Measurements from ENCODE around the gene NR6A1.

Gene NR6A1

DNA sequence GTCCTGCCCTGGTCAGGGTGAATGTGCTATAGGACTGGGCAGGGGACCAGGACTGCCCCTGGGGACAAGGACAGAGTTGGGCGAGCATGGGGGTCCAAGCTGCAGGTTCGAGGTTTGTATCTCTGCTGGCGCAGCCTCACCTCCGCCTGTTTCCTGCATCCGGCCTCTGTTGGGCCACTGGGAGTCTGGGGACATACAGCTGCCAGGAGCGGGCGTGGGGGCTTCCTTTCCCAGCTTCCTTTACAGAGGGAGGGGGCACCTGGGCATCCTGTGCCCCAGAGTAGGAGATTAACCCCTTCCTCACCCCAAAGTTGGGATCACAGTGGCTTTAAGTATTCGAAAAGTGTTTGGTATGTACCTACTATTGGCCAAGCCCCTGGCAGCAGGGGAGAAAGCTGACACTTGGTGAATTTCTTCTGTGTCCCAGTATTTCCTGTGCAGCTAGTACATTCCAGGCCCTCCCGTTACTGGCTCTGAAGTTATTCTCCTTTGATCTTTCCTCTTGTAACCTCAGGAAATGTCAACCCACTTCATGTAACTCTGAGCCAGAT is 24.8 kb upstream of the NR6A1 start:
- no peak for DNase-seq

DNA sequence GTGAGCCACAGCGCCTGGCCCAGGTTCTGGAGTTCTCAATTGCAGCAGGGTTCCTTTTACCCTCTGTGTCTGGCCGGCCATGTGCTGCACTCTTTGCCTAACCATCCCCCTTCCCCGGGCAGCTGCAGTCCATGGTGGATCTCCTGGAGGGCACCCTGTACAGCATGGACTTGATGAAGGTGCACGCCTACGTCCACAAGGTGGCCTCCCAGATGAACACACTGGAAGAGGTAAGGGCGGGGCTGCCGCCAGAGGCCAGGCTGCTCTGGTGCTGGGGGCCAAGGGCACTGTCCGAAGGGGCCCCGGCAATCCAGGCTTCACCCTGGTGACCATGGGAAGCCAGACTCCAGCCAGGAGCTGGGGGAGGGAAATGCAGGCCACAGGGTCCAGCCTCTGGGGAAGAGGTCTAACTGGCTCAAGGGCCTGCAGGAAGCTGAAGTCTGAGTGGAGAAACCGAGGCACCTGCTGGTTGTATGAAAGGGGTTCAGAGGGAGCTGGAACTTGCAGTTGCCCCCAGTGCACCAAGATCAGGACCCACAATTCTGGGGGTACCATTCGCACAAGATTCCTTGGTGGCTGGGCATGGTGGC is 23.9 kb upstream of the NR6A1 start:
- DNase-seq: no peak

DNA sequence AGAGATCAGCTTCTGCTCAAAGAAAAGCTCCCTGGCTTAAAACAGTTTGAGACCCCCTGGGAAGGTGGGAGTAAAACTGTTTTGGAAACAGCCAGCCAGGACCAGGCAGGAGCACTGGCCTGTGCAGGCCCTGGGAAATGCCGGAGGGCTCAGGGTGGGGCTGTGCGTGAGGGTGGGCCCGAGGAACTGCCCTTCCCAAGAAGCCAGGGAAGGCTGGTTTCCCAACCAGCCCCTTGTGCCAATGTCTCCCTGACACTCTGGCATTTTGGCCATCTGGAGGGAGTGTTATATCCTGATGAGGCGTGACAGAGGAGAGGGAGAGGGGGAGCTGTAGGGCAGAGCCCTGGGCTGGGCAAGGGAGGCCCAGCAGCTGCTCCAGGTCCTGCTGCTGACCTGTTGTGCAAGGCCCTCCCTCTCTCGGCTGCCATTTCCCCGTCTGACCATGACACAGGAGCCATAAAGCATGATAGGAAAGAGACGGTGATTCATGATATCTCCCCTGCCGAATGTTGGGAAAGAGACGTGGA is 22.0 kb upstream of the NR6A1 start:
- no peak for DNase-seq

DNA sequence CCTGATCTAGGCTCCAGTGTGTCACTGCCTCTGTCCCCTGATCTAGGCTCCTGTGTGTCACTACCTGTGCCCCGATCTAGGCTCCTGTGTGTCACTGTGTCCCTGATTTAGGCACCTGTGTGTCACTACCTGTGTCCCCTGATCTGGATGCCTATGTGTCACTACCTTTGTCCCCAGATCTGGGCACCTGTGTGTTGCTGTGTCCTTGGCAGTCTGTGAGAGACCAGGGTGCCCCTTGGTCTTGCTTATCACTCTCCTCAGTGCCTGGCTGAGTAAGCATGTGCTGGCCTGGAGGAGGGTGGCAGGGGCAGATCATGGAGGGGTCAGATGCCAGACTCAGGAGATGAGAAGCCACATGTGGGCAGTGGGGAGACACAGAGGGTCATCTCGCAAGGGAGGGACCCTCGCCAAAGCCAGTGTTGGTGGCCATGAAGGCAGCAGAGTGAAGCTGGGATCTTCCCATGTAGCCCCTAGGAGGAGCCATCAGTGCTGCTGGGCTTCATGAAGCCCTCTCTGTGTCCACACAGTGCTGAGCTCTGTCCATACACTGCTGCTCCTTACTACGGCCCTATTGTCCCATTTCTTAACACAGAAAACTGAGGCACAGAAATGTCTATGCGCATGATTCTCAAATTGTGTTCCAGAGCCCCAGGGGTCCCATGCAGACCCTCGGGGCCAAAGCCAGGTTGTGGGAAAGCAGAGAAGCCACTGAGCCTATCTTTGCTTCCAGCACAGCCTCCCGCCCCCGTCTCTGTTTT is 21.3 kb upstream of the NR6A1 start:
- no peak for DNase-seq

DNA sequence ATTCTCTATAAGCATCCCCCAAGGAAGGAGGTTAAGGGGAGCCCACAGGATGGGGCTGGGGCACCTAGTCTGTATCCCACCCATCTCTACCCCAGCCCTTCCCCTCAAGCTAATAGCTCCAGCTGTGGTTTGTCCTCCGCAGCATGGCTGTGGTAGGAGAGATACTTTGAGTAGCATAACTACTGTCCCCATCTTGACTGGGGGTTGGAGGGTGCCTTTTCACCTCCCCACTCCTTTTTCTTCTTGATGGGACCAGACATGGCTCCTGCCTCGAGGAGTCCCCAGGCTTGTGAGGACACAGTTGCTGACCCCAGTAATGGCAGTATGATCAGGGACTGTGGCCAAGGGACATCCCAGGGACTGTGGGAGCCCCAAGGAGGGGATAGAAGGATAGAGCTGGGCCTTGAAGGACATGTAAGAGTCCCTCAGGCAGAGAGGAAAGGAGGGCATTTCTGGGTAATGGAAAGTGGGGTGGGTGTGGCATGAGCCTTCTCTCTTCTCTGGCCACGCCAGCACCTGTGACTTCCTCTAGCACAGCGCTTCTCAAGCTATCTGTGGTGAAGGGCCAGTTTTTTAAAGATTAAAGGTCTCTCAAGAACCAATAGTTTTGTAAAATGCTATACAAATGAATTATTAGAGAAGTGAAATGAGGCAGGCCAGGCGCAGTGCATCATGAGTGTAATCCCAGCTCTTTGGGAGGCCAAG is 19.8 kb upstream of the NR6A1 start:
- DNase-seq: no peak

DNA sequence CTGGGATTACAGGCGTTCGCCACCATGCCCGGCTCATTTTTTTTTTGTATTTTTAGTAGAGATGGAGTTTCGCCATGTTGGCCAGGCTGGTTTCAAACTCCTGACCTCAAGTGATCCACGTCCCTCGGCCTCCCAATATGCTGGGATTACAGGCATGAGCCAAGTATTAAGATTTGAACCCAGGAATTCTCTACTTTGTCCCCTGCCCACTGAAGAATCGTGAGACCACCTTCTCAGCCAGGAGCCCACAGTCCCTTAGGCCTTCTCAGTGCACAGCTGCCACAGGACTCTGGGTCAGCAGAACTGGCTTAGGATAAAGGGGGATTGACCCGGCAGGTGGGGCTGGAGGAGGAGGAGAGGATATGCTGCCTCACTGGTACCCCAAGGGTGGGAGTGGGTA is 19.2 kb upstream of the NR6A1 start:
- DNase-seq: no peak

DNA sequence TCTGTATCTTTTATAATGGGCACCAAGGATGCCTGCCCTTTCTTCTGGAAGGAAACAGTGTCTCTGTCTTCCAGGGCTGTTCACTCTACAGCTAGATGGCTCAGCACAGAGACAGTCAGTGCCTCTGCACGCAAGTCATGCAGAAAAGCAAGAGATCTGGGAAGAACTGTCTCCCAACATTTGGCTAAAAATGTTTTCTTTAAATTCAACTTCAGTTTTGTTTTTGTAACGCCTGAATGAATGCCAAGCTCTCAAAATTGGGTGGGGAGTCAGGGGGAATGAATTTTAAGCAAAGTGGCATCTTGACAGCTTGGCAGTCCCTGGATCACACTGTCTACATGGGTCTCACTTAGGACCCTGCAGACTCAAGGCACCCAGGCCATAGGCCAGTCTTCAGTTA is 18.4 kb upstream of the NR6A1 start:
- DNase-seq: no peak

DNA sequence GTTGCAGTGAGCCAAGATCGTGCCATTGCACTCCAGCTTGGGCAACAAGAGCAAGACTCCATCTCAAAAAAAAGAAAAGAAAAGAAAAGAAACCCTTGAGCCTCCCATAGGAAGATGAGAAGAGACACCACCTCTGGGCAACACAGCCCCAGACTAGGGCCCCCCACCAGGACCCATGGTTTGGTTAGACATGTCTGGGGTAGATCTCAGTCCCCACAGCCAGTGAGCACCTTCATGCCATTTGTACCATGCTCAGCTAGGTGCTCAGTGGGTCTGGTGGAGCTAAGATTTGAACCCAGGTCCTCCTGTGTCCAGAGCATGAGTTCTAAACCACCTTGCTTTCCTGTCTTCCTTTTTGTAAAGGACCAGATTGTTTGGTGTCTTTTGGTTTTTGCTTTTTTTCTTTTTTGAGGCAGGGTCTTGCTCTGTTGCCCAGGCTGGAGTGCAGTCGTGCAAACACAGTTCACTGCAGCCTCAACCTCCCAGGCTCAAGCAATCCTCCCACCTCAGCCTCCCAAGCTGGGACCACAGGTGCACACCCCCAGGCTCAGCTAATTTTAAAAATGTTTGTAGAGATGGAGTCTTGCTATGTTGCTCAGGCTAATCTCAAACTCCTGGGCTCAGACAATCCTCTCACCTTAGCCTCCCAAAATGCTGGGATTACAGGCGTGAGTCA is 17.6 kb upstream of the NR6A1 start:
- DNase-seq: no peak

DNA sequence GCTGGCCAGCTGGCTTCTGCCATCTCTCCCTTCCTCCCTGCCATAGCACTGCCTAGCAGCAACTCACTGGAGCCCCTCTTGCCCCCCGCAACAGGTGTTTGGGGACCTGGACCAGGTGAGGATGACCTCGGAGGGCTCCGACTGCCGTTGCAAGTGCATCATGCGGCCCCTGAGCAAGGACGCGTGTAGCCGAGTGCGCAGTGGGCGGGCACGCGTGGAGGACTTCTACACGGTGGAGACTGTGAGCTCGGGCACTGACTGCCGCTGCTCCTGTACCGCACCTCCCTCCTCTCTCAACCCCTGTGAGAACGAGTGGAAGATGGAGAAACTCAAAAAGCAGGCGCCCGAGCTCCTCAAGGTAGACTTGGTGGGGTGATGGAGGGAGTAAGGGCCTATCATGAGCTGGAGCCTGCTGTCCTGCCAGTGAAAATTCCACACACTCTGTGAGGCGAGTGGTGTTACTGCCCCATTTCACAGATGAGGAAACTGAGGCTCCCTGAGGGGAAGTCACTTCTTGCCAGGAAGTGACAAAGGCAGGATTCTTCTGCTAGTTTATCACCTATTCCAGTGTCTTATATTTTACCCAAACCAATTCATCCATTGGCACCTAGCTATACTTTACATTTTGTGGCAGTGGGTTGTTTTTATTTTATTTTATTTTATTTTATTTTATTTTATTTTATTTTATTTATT is 15.9 kb upstream of the NR6A1 start:
- no peak for DNase-seq

DNA sequence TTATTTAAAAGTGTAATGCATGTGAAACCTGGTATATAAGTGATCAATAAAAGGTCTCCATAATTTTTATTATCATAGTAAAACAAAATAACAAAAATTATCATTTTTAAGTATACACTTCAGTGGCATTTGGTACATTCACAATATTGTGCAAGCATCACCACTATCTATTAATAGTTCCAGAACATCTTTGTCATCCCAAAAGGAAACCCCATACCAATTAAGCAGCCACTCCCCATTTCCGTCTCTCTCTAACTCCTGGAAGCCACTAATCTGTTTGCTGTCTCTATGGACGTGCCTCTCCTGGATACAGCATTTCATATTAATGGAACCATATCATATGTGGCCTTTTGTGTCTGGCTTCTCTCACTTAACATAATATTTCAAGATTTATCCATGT is 13.4 kb upstream of the NR6A1 start:
- no peak for DNase-seq

DNA sequence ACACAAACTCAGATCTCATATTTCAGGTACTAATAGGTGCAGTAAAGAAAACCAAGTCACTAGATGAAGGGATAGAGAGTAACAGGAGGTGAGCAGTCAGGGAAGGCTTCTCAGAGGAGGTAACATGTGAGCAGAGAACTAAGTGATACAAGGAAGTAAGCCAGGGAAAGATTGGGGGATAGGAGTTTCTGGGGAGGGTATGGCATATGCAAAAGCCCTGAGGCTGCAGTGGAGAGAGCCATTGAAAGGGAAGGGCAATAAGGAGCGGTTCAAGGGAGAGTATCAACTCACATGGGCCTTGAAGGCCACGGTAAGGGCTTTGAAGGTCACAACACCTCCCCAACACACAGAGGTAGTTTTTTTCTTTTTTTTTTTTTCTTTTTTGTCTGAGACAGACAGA is 12.7 kb upstream of the NR6A1 start:
- DNase-seq: no peak

DNA sequence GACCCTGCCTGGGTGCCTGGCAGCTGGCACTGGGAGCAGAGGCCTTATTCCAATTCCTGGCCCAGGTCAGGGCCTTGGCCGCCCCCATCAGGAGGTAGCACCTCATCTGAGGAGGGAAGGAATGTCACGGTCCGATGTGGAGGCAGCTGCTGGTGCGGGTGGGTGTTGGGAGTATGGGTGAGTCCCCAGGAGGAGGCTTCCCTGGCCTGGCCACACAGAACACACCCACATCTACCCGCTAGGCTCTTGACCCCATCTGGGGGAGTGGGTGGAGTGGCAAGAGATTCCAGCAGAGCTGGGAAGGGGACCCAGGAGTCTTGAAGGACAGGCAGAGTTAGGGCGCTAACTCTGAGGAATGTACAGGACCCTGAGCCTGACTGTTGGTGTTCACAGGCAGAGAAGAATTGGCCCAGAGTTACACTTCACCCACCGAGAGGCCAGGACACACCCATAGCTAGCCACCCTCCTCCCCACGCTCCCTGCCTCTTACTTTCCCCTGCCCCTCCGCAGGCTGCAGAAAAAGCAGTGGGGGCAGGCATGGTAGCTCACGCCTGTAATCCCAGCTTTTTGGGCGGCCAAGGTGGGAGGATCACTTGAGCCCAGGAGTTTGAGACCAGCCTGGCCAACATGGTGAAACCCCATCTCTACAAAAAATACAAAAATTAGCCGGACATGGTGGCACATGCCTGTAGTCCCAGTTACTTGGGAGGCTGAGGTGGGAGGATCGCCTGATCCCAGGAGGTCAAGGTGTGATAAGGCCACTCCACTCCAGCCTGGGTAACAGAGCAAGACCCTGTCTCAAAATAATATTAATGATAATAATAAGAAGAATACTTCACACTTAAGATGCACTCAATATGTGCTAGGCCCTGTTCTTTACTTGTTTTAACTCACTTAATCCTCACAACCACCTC is 11.8 kb upstream of the NR6A1 start:
- no peak for DNase-seq

DNA sequence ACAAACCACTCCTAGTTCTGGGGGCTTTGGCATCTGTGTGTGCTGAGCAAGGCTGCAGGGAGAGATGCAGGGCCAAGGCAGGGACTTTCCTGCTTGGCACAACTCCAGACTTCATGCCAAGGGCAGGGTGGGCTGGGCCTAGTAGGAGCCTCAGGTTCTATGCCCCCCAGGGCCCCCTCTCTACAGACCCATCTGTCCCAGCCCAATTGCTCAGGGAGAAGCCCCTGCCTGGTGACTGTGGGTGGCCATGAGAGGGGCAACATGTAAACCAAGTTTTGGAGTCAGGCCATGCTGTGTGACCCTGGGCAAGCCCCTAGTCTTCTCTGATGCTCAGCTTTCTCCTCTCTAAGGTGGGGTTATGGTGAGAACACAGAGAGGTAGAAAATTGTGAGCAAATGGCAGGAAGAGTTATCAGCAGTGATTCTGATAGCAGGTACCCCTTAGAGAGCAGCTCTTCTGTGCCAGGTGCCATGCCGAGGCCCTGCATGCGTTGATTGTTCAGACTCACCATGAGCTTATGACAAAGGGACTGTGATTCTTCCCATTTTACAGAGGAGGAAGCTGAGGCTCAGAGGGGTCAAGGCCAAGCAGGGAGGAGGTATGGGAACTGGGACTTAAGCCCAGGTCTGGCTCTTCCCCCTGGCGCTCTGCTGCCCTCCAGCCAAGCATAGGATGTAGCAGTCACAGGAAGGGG is 11.0 kb upstream of the NR6A1 start:
- no peak for DNase-seq

DNA sequence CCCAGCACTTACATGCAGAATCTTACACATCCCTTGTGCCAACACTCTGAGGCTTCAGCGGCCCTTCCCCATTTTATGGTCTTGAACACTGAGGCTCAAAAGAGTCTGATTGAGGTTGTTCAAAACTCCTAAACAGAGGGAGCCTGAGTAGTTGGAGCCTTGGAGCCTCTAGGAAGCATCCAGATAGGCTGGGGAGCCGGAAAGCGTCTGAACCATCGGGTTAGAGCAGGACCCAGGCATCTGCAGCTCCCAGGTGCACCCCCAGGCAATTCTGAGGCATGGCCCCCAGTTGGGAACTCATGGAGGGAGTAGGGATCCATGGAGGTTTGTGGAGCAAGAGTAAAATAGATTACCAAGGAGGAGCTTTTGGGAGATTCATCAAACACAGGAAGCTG is 9.6 kb upstream of the NR6A1 start:
- no peak for DNase-seq

DNA sequence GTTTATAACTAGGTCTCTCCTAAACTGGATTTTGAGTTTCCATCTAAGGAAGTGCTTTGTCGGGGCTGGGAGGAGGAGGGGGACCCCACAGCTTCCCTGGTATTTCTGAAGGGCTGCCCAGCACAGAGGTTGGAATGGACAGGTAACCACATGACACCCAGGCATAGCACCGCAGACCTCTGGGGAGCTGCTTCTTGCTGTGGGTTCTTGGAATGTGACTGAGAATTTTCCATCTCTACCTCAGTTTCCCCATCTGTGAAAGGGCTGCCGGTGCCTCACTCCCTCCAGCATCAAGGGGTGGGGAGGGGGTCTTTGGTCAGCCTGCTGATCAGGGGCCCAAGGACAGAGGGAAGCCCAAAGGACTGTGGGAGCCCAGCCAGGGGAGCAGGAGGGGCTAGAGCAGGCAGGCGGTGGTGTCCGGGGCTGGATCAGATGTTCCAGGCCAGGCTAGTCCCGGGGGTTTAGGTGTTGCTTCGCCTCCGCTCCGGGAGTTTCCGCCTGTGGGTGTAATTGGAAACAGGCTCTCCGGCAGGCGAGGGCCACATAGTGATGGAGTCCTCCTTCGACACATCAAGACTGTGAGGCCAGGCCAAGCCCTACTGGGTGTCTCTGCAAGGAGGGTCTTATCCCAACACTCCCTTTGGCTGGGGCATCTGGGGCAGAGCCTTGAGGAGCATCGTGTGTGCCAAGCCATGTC is 9.1 kb upstream of the NR6A1 start:
- DNase-seq: no peak

DNA sequence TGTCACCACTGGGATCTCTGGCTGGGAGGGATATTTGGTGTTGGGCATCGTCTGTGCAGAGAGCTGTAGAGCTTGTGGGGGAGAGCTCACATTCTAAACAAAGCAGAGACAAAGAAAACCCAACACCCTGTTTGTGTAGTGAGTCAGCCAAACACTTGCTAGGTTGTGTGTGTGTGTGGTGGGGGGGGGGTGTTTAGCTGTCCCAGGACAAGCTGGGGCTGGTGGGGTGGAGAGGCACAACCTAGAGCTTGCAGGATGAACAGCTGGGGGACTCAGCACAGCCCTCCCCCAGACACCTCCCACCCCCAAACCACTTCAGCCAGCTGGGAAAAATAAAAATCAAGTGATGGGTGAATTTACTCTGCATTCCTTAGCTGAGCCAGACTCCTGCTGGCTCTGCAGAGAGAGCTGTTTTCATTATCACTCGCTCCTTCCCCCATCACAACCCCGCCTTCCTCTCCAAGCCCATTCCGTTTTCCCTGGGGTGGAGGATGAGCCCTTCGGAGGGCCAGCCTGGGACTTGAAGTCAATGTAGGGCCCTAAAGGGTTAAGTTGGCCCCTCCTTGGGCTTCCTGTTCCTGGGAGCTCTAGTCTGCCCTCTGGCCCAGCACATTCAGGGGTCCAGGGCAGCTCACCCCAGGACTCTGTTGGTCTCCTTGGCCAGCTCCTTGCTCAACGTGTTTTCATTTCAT is 8.4 kb upstream of the NR6A1 start:
- DNase-seq: no peak

DNA sequence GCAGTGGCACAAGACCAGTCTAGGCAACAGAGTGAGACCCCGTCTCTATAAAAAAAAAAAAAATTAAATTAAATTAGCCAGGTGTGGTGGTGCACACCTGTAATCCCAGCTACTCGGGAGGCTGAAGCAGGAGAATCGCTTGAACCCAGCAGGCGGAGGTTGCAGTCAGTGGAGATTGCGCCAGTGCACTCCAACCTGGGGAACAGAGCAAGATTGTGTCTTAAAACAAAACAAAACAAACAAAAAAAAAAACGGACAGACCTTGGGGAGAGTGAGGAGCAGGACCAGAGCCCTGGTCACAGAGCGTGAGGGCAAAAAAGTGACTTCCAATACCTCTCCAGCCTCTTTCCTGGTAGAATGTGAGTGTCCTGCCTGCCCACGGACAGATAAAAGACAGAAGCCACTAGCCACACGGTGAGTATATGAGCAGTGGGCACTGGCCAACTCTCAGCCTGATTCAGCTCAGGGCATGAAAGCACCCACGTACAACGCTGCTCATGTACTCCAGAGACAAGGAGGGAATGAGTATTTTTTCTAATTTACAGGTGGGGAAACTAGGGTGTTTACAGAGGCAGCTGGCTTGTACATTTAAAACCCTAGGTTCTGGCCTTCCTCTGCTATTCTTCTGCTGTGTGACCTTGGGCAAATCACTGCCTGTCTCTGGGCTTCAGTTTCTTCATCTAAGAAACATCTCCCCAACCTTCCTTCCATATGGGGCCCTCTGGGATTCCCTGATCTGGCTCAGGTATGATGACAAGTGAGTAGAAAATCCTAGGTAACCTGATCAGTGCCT is 7.7 kb upstream of the NR6A1 start:
- DNase-seq: no peak

DNA sequence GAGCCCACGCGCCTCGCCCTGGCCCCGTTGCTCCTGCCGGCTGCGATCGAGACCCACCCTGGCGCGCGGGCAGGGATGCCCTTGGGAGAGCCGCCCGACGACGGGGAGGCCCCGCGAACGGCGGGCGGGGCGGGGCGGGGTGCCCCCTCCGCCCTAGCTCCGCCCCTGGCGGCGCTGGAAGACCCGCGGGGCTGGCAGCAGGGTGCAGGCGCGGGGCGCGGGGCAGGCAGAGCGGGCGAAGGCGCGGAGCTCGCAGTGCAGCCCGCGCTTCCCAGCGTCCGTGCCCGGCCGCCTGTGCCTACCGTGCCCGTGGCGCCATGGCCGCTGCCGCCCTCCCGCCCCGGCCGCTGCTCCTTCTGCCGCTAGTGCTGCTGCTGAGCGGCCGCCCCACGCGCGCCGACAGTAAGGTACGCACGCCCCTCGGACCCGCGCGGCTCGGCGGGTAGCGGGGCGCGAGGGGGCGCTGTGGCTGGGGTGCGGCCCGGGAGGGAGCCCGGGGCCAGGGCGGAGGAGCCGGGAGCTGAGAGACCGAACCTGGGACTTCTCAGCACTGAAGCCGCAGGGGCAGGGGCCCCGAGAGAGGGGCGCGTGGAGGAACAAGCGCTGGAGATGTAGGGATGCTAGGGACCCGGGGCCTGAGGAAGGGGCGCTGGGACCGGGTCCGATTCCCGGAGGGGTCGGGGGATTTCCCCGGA is 6.0 kb upstream of the NR6A1 start, which contains the start of gene OLFML2A:
OLFML2A (plus strand) TSS at position 180 of the 695 bp plus-strand sequence; CDS start at position 318, 138 bp downstream.
- DNase-seq: no peak

Data from cerebellar nuclear complex (tissue), 1 donor.